ENCODE results near the gene HAGHL.

DNA sequence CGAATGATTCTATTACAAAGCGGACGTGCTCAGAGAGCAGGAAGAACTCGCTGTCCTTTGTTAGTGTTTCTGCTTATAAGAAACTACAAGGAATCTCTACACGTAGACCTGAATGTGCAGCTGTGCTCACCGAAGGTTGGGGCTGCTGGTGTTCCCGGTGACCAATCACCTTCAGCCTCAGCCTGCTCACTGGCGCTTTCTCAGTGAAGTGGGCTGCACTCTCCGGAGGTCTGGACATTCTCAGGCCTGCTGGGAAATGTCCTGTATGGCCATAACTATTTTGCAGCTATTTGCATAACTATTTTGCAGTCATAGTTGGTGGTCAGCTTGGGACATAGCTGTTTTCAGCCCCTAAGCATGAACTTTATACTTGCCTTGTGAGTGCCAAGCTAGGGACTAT, 23.6 kb downstream of the HAGHL start:
- TF ChIP-seq, protein P1, sequence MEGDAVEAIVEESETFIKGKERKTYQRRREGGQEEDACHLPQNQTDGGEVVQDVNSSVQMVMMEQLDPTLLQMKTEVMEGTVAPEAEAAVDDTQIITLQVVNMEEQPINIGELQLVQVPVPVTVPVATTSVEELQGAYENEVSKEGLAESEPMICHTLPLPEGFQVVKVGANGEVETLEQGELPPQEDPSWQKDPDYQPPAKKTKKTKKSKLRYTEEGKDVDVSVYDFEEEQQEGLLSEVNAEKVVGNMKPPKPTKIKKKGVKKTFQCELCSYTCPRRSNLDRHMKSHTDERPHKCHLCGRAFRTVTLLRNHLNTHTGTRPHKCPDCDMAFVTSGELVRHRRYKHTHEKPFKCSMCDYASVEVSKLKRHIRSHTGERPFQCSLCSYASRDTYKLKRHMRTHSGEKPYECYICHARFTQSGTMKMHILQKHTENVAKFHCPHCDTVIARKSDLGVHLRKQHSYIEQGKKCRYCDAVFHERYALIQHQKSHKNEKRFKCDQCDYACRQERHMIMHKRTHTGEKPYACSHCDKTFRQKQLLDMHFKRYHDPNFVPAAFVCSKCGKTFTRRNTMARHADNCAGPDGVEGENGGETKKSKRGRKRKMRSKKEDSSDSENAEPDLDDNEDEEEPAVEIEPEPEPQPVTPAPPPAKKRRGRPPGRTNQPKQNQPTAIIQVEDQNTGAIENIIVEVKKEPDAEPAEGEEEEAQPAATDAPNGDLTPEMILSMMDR (IDR thresholded peaks at IDR 0.05; ENCODE audit: low read depth, low read length, missing input control), result no peak
- TF ChIP-seq, protein P2, sequence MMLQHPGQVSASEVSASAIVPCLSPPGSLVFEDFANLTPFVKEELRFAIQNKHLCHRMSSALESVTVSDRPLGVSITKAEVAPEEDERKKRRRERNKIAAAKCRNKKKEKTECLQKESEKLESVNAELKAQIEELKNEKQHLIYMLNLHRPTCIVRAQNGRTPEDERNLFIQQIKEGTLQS (IDR thresholded peaks at IDR 0.05), result no peak
- no peak for TF ChIP-seq TAF1 (conservative IDR thresholded peaks at IDR 0.05)
- TF ChIP-seq, protein P3, sequence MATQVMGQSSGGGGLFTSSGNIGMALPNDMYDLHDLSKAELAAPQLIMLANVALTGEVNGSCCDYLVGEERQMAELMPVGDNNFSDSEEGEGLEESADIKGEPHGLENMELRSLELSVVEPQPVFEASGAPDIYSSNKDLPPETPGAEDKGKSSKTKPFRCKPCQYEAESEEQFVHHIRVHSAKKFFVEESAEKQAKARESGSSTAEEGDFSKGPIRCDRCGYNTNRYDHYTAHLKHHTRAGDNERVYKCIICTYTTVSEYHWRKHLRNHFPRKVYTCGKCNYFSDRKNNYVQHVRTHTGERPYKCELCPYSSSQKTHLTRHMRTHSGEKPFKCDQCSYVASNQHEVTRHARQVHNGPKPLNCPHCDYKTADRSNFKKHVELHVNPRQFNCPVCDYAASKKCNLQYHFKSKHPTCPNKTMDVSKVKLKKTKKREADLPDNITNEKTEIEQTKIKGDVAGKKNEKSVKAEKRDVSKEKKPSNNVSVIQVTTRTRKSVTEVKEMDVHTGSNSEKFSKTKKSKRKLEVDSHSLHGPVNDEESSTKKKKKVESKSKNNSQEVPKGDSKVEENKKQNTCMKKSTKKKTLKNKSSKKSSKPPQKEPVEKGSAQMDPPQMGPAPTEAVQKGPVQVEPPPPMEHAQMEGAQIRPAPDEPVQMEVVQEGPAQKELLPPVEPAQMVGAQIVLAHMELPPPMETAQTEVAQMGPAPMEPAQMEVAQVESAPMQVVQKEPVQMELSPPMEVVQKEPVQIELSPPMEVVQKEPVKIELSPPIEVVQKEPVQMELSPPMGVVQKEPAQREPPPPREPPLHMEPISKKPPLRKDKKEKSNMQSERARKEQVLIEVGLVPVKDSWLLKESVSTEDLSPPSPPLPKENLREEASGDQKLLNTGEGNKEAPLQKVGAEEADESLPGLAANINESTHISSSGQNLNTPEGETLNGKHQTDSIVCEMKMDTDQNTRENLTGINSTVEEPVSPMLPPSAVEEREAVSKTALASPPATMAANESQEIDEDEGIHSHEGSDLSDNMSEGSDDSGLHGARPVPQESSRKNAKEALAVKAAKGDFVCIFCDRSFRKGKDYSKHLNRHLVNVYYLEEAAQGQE (IDR thresholded peaks at IDR 0.05), result no peak
- TF ChIP-seq GABPA (IDR thresholded peaks at IDR 0.05 in 1 of 2, conservative IDR thresholded peaks at IDR 0.05 in 1 of 2), result no peak
- no peak for TF ChIP-seq FOXA2 (IDR thresholded peaks at IDR 0.05)
- TF ChIP-seq RAD21 (IDR thresholded peaks at IDR 0.05), result no peak

Data from liver (tissue), 3 donors.